HFF-Myc (cell line): Measurements from ENCODE around the gene AOX1.

Experiments
- DNase-seq: peaks from one replicate; pipeline ENCODE4 v3.0.0-alpha.2; 2011; ENCODE audit warnings: low read depth; ENCODE audit errors: extremely low read depth
- H3K4me3 ChIP-seq: replicated peaks from 2 replicates; pipeline ENCODE4 v1.5.1; 2011; ENCODE audit warnings: low read depth, mild to moderate bottlenecking, control low read depth, low read length
- TF ChIP-seq, protein P1 (sequence below): IDR thresholded peaks from 2 replicates; pipeline ENCODE4 v1.5.1; 2012; ENCODE audit warnings: mild to moderate bottlenecking, low read depth, low read length, control low read depth; ENCODE audit errors: missing control alignments

Gene AOX1

DNA sequence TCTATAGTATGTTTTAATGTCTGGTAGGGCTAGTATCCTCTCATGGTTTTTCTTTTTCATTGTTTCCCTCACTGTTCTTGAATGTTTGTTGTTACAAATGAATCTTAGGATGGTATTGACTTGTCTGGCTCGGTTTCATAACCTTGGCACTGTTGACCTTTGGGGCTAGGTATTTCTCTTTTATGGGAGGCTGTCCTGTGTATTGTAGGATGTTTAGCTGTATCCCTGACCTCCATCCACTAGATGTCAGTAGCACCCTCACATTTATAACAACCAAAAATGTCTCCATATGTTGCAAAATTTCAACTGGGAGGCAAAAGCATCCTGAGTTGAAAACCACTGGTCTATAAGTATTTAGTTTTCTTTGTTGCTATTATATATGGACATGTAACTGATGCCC, 7.0 kb upstream of the AOX1 start:
- TF ChIP-seq, protein P1, sequence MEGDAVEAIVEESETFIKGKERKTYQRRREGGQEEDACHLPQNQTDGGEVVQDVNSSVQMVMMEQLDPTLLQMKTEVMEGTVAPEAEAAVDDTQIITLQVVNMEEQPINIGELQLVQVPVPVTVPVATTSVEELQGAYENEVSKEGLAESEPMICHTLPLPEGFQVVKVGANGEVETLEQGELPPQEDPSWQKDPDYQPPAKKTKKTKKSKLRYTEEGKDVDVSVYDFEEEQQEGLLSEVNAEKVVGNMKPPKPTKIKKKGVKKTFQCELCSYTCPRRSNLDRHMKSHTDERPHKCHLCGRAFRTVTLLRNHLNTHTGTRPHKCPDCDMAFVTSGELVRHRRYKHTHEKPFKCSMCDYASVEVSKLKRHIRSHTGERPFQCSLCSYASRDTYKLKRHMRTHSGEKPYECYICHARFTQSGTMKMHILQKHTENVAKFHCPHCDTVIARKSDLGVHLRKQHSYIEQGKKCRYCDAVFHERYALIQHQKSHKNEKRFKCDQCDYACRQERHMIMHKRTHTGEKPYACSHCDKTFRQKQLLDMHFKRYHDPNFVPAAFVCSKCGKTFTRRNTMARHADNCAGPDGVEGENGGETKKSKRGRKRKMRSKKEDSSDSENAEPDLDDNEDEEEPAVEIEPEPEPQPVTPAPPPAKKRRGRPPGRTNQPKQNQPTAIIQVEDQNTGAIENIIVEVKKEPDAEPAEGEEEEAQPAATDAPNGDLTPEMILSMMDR, result peak; percentile 36
- H3K4me3 ChIP-seq, result no peak overlapping the region
- peak; percentile 10 for DNase-seq

- H3K4me3 ChIP-seq, result no peak overlapping the region
- TF ChIP-seq, protein P1, result no peak
- DNase-seq, result no peak
These were observed 1.2 kb upstream of the AOX1 start for GRCh38 chr2:200584639-200585038.

DNA sequence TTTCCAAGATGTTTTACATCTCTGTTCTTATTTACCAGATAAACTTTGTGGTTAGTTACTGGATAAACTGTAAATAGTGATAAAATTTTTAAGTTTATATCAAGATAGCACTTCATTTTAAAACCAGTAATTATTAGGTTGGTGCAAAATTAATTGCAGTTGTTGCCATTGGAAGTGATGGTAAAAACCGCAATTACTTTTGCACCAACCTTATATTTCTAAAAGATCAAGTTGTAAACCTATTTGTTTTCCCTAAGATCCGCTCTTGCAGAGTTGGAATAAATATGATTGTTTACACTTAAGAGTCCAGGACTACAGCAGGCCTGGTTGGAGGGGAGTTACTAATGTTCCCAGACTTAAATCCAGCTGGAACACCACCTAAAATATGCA, 479 bp upstream of the AOX1 start:
- H3K4me3 ChIP-seq, result peak overlapping the region; percentile 50
- DNase-seq, result no peak
- TF ChIP-seq, protein P1, result no peak

GRCh38 chr2:200586644-200586975, 796 bp downstream of the AOX1 start:
- DNase-seq, result no peak
- peak overlapping the region; percentile 50 for H3K4me3 ChIP-seq
- TF ChIP-seq, protein P1, result no peak

- H3K4me3 ChIP-seq, result no peak overlapping the region
- DNase-seq, result no peak
- TF ChIP-seq, protein P1, result no peak
These were observed 1.3 kb downstream of the AOX1 start for GRCh38 chr2:200587007-200587616.

- DNase-seq, result no peak
- no peak overlapping the region for H3K4me3 ChIP-seq
- TF ChIP-seq, protein P1, result no peak
These were observed 2.4 kb downstream of the AOX1 start for GRCh38 chr2:200588076-200588678.

DNA sequence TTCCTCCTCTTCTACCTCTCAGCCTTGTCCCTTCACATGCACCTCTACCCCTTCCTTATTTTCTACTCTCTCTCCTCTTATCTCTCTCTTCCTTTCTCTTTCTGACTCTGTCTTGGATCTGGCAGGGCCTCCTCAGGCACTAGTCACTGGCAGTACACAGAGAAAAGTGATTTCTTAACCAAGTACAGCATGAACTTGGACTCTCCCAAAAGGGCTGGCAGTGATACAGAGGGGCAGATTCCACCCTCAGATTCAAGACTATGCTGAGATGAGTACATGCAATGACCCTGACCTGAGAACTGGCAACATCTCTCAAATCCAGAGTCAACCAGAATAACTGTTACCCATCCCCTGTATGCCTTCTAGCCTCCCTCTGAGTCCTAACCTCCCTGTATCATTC, 4.3 kb downstream of the AOX1 start:
- no peak overlapping the region for H3K4me3 ChIP-seq
- TF ChIP-seq, protein P1, result no peak
- no peak for DNase-seq
